ENCODE data around the gene EGFL7. TPM values are rescaled to one million over a fixed set of nuclear protein-coding genes. Genes with fewer than 3 reads are reported as not detected.
"Not testable (repeated sequence)": the region's sequence is repeated elsewhere in the genome, so short reads cannot be mapped to it uniquely, and the experiment has no call there.

The EGFL7 gene
- total RNA-seq, 2 experiments from 2014 or later: 0.90 to 0.93 TPM

DNA sequence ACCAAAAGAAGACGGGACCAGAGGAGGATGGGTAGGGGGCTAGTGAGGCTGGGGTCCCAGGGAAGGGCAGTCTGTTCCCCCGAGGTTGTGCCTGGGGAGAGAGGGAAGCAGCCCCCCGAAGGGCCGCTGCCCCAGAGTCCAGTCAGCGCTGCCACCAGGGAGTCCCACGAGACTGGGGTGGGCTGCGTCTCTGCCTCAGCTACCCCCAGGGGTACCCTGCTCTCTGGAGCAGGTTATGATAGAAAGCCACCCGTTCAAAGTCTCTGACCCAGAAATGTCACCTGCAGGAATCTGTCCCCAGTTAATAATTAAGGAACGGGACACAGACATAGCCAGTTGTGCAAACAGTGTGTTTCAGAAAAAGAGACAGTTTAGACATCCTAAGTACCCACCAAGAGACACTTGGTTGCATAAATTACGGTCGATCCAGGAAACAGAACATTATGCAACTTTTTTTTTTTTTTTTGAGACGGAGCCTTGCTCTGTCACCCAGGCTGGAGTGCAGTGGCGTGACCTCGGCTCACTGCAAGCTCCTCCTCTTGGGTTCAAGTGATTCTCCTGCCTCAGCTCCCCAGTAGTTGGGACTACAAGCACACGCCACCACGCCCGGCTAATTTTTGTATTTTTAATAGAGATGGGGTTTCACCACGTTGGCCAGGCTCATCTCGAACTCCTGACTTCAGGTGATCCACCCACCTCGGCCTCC lies 35.3 kb downstream of the EGFL7 start:
- no peaks in the 10 kb centered on the region for H3K36me3 Mint-ChIP-seq
- DNase-seq: no peak
- H3K27ac Mint-ChIP-seq: no peak overlapping the region
- ChIA-PET POLR2A (interaction anchor here (1.1 kb wide), 1 partner anchor 12 kb away, joined by 3 read pairs; no protein-coding TSS in a partner anchor), CTCF (interaction anchor here (1.0 to 1.9 kb wide), 2 partner anchors 26 to 27 kb away, joined by 3 to 6 read pairs; no protein-coding TSS in a partner anchor)
- intact Hi-C loops (cut with micrococcal nuclease): no loop called here
- H3K9me3 Mint-ChIP-seq: no peaks in the 10 kb centered on the region
- H3K4me3 Mint-ChIP-seq: no peak overlapping the region
- H3K27me3 Mint-ChIP-seq: peaks cover 23% of the 10 kb centered on the region
- H3K4me1 Mint-ChIP-seq (ENCODE audit: low read depth): peaks cover 18% of the 10 kb centered on the region

DNA sequence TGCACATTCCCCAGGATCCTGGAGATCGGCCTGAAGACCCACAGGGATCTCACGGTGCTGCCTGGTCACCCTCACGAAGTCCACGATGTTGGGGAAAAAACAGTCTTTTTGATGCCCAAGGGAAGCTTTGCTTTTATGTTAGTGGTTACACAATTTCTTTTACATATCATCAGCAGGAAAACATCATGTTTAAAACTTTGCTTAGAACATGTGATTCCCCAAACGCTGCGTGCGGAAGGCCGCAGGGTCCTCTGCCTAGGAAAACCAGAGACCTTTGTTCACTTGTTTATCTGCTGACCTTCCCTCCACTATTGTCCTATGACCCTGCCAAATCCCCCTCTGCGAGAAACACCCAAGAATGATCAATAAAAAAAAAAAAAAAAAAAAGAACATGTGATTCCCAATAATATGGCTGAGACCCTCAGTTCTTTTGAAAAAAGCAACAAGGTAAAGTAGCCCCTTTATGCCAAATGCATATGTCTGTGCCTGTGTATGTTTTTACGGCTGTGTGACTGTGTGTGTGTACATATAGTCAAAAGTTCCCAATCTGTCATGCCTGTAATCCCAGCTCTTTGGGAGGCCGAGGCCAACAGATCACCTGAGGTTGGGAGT lies 36.0 kb downstream of the EGFL7 start:
- POLR2A ChIA-PET: no interaction called here
- peaks cover 18% of the 10 kb centered on the region for H3K4me1 Mint-ChIP-seq (ENCODE audit: low read depth)
- H3K27ac Mint-ChIP-seq: no peak overlapping the region
- CTCF ChIA-PET: interaction anchor here (1.4 to 1.9 kb wide), 2 partner anchors 26 to 29 kb away, joined by 4 to 6 read pairs; no protein-coding TSS in a partner anchor
- H3K9me3 Mint-ChIP-seq: no peaks in the 10 kb centered on the region
- peaks cover 19% of the 10 kb centered on the region for H3K27me3 Mint-ChIP-seq
- no peaks in the 10 kb centered on the region for H3K36me3 Mint-ChIP-seq
- no peak for DNase-seq
- intact Hi-C loops (cut with micrococcal nuclease): no loop called here
- H3K4me3 Mint-ChIP-seq: no peak overlapping the region

DNA sequence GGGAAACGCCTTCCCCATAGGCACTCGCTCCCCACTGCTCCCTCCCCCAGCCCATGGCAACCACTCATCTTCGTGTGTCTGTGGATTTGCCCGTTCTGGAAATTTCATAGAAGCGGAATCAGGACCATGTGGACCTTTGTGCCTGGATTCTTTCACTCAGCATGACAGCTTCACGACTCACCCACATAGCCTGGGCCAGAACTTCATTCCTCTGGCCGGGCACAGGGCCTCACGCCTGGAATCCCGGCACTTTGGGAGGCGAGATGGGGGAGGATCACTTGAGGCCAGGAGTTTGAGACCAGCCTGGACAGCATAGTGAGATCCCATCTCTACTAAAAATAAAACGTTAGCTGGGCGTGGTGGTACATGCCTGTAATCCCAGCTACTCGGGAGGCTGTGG lies 37.6 kb downstream of the EGFL7 start:
- H3K27ac Mint-ChIP-seq: peak overlapping the region; percentile 58
- peaks cover 21% of the 10 kb centered on the region for H3K27me3 Mint-ChIP-seq
- no peaks in the 10 kb centered on the region for H3K9me3 Mint-ChIP-seq
- H3K4me3 Mint-ChIP-seq: no peak overlapping the region
- CTCF ChIA-PET: interaction anchor here (0.7 to 1.7 kb wide), 4 partner anchors 28 to 178 kb away, joined by 3 to 13 read pairs (median 4); no protein-coding TSS in a partner anchor
- H3K36me3 Mint-ChIP-seq: no peaks in the 10 kb centered on the region
- H3K4me1 Mint-ChIP-seq (ENCODE audit: low read depth): peaks cover 18% of the 10 kb centered on the region
- intact Hi-C loops (cut with micrococcal nuclease): loop anchor here (2.0 to 10.0 kb wide), 2 partner anchors 28 to 54 kb away; partner anchors contain the start of gene LCN8
- DNase-seq: no peak
- POLR2A ChIA-PET: interaction anchor here (0.6 to 1.7 kb wide), 2 partner anchors 28 to 161 kb away, joined by 3 to 9 read pairs; no protein-coding TSS in a partner anchor

DNA sequence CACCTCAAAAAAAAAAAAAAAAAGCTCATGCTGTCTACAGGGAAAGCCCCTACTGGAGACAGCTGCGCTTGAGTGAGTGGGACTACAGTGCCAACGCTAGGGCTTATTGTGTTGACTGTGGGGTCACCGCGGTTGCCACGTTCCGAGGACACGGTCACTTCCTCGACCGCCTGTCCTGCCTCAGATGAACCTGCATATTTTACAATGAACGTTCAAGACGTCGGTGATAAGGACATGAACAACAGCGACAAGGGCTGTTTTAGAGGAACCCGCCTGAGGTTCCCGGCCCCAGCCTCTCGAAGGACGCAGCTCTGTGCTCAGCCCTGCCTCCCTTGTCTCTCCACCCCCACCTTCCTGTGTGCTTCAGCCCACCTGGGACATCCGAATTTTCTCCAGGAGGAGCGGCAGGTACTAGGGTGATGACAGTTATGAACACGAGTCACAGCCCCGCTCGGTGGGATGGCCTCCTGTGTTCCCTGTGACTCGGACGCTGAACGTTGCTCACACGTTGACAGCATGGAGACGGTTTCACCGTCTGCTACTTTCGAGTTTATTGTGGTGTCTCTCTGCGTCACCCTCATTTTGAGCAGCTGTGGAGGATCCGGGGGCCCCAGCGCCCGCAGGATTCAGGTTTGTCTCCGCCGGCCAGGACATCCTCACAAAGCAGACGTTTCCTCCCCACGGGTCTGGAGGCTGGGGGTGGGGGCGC lies 38.4 kb downstream of the EGFL7 start:
- H3K9me3 Mint-ChIP-seq: no peaks in the 10 kb centered on the region
- peaks cover 18% of the 10 kb centered on the region for H3K4me1 Mint-ChIP-seq (ENCODE audit: low read depth)
- intact Hi-C loops (cut with micrococcal nuclease): loop anchor here (2.0 to 10.0 kb wide), 2 partner anchors 28 to 54 kb away; partner anchors contain the start of gene LCN8
- ChIA-PET CTCF (interaction anchor here (0.9 to 1.7 kb wide), 3 partner anchors 27 to 162 kb away, joined by 3 to 13 read pairs (median 3); no protein-coding TSS in a partner anchor), POLR2A (interaction anchor here (0.6 to 1.7 kb wide), 3 partner anchors 26 to 162 kb away, joined by 3 to 9 read pairs (median 6); no protein-coding TSS in a partner anchor)
- peak; percentile 90 for DNase-seq
- peaks cover 23% of the 10 kb centered on the region for H3K27me3 Mint-ChIP-seq
- peak overlapping the region; percentile 71 for H3K4me3 Mint-ChIP-seq
- H3K36me3 Mint-ChIP-seq: no peaks in the 10 kb centered on the region
- peak overlapping the region; percentile 86 for H3K27ac Mint-ChIP-seq

DNA sequence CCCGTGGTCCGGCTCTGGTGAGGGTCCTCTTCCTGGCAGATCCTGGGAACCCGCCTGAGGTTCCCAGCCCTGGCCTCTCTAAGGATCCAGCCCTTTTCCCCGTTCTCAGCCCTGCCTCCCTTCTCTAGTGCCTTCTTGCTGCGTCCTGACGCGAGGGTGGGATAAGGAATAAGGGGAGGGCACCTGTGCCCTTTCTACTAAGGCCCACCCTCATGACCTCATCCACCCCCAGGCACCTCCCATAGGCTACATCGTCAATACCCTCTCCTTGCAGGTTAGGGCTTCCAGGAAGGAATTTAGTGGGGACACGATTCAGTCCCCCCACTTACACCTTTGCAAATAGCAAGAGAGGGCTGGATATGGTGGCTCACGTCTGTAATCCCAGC lies 38.9 kb downstream of the EGFL7 start:
- CTCF ChIA-PET: interaction anchor here (0.9 to 1.7 kb wide), 2 partner anchors 26 to 28 kb away, joined by 3 to 13 read pairs; no protein-coding TSS in a partner anchor
- Mint-ChIP-seq H3K27me3 (peaks cover 23% of the 10 kb centered on the region), H3K27ac (peak overlapping the region; percentile 86), H3K9me3 (no peaks in the 10 kb centered on the region), H3K4me1 (ENCODE audit: low read depth) (peaks cover 18% of the 10 kb centered on the region), H3K36me3 (no peaks in the 10 kb centered on the region), H3K4me3 (peak overlapping the region; percentile 71)
- DNase-seq: no peak
- intact Hi-C loops (cut with micrococcal nuclease): loop anchor here (2.0 to 10.0 kb wide), 2 partner anchors 27 to 53 kb away; partner anchors contain the start of gene LCN8
- POLR2A ChIA-PET: interaction anchor here (1.7 kb wide), 1 partner anchor 27 kb away, joined by 9 read pairs; no protein-coding TSS in a partner anchor

DNA sequence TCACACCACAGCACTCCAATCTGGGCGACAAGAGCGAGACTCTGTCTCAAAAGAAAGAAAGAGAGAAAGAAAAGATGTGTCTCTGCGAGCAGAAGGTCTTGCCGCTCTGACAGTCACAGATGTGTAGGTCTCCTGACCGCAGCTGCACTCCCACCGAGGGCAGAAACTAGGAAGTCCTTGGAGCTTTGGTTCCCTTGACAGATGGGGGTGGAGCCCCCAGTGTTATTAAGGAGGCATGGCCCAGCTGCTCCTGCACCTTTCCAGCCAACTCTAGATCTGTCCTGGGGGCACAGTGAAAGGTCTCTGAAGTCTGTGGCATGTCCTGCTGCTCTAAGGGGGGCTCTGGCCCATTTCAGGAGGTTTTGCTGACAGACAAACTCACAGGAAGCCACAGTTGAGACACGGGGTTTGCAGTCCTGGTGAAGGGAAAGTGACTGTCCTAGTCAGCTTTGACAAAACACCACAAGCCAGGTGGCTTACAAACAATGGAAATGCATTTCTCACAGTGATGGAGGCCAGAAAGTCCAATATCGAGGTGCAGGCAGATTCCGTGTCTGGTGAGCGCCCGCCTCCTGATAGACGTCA lies 40.7 kb downstream of the EGFL7 start:
- peaks cover 17% of the 10 kb centered on the region for H3K27me3 Mint-ChIP-seq
- H3K36me3 Mint-ChIP-seq: no peaks in the 10 kb centered on the region
- intact Hi-C loops (cut with micrococcal nuclease): loop anchor here (10.0 kb wide), 1 partner anchor 51 kb away; the partner anchor contains the start of gene LCN8
- H3K4me3 Mint-ChIP-seq: no peak overlapping the region
- POLR2A ChIA-PET: no interaction called here
- DNase-seq: no peak
- CTCF ChIA-PET: interaction anchor here (0.7 kb wide), 1 partner anchor 219 kb away, joined by 4 read pairs; no protein-coding TSS in a partner anchor
- no peaks in the 10 kb centered on the region for H3K9me3 Mint-ChIP-seq
- H3K27ac Mint-ChIP-seq: no peak overlapping the region
- H3K4me1 Mint-ChIP-seq (ENCODE audit: low read depth): peaks cover 18% of the 10 kb centered on the region

DNA sequence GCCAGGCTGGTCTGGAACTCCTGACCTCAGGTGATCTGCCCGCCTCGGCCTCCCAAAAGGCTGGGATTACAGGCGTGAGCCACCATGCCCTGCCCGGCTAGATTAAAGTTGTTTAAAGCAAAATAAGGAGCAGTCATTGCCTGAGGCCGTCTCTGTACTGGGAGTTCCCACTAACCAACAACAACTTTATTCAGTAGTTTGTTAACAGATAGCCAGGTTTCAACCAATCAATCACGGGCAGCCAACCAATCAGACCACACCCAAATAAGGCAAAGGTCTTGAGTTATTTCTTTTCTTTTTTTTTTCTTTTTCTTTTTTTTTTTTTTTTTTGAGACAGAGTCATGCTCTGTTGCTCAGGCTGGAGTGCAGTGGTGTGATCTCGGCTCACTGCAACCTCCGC lies 42.0 kb downstream of the EGFL7 start:
- H3K4me3 Mint-ChIP-seq, CTCF ChIA-PET, POLR2A ChIA-PET, H3K27ac Mint-ChIP-seq, DNase-seq, H3K36me3 Mint-ChIP-seq, H3K9me3 Mint-ChIP-seq: not testable (repeated sequence)
- Mint-ChIP-seq H3K4me1 (ENCODE audit: low read depth) (peaks cover 18% of the 10 kb centered on the region), H3K27me3 (peaks cover 13% of the 10 kb centered on the region)
- intact Hi-C loops (cut with micrococcal nuclease): loop anchor here (10.0 kb wide), 1 partner anchor 50 kb away; the partner anchor contains the start of gene LCN8

DNA sequence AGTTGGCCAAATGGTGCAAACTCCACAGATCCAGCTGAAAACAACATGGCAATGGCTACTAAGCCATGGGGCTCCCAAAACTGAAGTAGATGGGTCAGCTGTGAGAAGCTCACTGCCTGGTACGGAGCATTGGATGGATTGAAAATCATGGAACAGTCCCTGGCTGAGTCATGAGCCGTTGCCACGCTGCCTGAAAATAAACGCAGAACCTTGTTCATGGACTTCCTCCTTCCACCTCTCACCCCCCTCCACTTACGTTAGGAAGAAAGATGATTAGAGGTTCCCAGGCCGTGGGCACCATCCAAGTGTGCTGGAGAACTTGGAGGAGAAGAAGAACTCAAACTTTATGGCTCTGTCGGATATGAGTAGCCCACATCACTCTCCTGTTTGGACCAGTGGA lies 42.8 kb downstream of the EGFL7 start:
- CTCF ChIA-PET: interaction anchor here (0.7 kb wide), 1 partner anchor 531 kb away, joined by 3 read pairs; no protein-coding TSS in a partner anchor
- POLR2A ChIA-PET: interaction anchor here (0.5 kb wide), 1 partner anchor 555 kb away, joined by 3 read pairs; no protein-coding TSS in a partner anchor
- DNase-seq: no peak
- H3K27me3 Mint-ChIP-seq: peaks cover 17% of the 10 kb centered on the region
- H3K36me3 Mint-ChIP-seq: no peaks in the 10 kb centered on the region
- intact Hi-C loops (cut with micrococcal nuclease): loop anchor here (10.0 kb wide), 1 partner anchor 49 kb away; the partner anchor contains the start of gene LCN8
- H3K27ac Mint-ChIP-seq: no peak overlapping the region
- H3K9me3 Mint-ChIP-seq: no peaks in the 10 kb centered on the region
- peaks cover 13% of the 10 kb centered on the region for H3K4me1 Mint-ChIP-seq (ENCODE audit: low read depth)
- no peak overlapping the region for H3K4me3 Mint-ChIP-seq

DNA sequence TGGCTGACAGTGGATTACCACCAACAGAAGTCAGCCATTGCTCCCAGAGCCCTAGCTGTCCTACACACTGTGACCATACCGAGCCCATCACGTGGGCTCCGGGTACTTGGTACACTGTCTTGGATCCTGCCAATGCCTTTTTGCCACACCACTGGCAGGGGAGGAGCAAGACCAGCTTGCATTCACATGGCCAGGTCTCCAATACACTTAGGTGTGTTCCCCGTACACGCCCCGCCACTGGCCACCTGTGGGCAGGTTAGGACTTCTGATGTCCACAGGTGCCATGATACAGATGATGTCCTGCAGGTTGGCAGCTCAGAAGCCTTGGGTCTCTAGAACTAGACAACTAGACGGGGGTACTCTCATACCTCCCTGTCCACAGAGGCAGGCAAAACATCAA lies 44.3 kb downstream of the EGFL7 start:
- Mint-ChIP-seq H3K36me3 (no peaks in the 10 kb centered on the region), H3K4me3 (no peak overlapping the region), H3K27ac (no peak overlapping the region), H3K9me3 (no peaks in the 10 kb centered on the region), H3K27me3 (peaks cover 24% of the 10 kb centered on the region), H3K4me1 (ENCODE audit: low read depth) (no peaks in the 10 kb centered on the region)
- DNase-seq: no peak
- POLR2A ChIA-PET: interaction anchor here (0.6 kb wide), 1 partner anchor 174 kb away, joined by 4 read pairs; no protein-coding TSS in a partner anchor
- CTCF ChIA-PET: no interaction called here
- intact Hi-C loops (cut with micrococcal nuclease): loop anchor here (10.0 kb wide), 1 partner anchor 48 kb away; the partner anchor contains the start of gene LCN8

DNA sequence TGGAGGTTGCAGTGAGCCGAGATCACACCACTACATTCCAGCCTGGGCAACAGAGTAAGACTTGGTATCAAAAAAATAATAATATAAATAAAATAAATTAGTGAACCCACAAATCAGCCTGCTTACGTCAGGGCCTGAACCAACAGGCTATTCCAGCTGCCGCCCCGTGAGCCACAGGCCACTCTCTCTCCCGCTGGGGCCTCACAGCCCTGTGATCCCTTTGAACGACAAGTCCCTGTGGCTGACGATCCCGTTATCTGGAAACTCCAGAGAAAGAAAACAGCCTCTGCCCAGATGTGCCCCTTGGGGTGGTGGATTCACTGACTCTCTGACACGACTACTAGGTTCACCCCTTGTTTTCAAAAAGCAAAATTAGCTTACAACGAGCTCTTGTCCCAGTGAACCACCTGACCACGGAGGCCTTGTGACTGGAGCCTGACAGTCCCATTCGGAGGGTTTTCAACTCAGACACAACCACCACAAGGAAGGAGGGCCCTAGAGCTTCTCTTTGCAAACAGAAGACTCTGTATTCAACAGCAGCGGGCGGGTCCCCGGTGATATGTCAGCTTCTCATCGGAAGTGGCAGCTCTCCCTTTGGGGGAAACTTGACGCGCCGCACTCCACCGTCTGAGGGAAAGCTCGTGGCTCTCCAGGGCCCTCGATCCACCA lies 45.3 kb downstream of the EGFL7 start:
- ChIA-PET CTCF (interaction anchor here (0.9 kb wide), 1 partner anchor 327 kb away, joined by 3 read pairs; no protein-coding TSS in a partner anchor), POLR2A (interaction anchor here (1.5 kb wide), 1 partner anchor 20 kb away, joined by 4 read pairs; no protein-coding TSS in a partner anchor)
- no peak overlapping the region for H3K4me3 Mint-ChIP-seq
- no peaks in the 10 kb centered on the region for H3K4me1 Mint-ChIP-seq (ENCODE audit: low read depth)
- H3K27ac Mint-ChIP-seq: no peak overlapping the region
- no peaks in the 10 kb centered on the region for H3K9me3 Mint-ChIP-seq
- H3K27me3 Mint-ChIP-seq: peaks cover 24% of the 10 kb centered on the region
- intact Hi-C loops (cut with micrococcal nuclease): loop anchor here (10.0 kb wide), 1 partner anchor 47 kb away; the partner anchor contains the start of gene LCN8
- DNase-seq: no peak
- no peaks in the 10 kb centered on the region for H3K36me3 Mint-ChIP-seq

Data from activated CD4-positive, alpha-beta memory T cell treated with anti-CD3 and anti-CD28 coated beads for 36 hours (primary cell).